ENCODE measurements around the gene TGIF2LY. TPM values are rescaled to one million over a fixed set of nuclear protein-coding genes. Genes with fewer than 3 reads are reported as not detected.
"Not testable (repeated sequence)": the region's sequence is repeated elsewhere in the genome, so short reads cannot be mapped to it uniquely, and the experiment has no call there.

TGIF2LY gene
- total RNA-seq (2013): not detected
- polyA plus RNA-seq: not detected
- polyA minus RNA-seq: not detected in 2 replicates
- 0 to 0.05 (median 0) reads per million in 11 experiments for total RNA-seq

GRCh38 chrY:3578767-3579166 is at the start of gene TGIF2LY:
Gene TGIF2LY, plus strand, starts transcription at chrY:3579067. Its CDS starts 178 bp downstream, at chrY:3579245.
- H3K4me3 Mint-ChIP-seq; H3K9me3 Mint-ChIP-seq; H3K27ac Mint-ChIP-seq; H4K20me1 ChIP-seq (ENCODE audit: insufficient read depth, low read length); H3K27me3 Mint-ChIP-seq (ENCODE audit: low read depth in 3 of 3); H3K36me3 ChIP-seq (replicated peaks in 1 of 2; ENCODE audit: control insufficient read depth in 1 of 2, insufficient read depth in 2 of 2, low read length in 2 of 2); H3K4me2 ChIP-seq (replicated peaks; ENCODE audit: extremely low read depth, low read length, poor library complexity, severe bottlenecking); intact Hi-C loops (cut with micrococcal nuclease); H3K4me1 ChIP-seq (ENCODE audit: control insufficient read depth in 1 of 2, insufficient read depth in 2 of 2, low read length in 2 of 2); H3K27me3 ChIP-seq (ENCODE audit: control insufficient read depth in 2 of 2, insufficient read depth in 2 of 2, low read length in 2 of 2); H3K9me3 ChIP-seq (replicated peaks in 1 of 2; ENCODE audit: control insufficient read depth in 1 of 2, insufficient read depth in 1 of 2, low read length in 2 of 2); H3K79me2 ChIP-seq (ENCODE audit: insufficient read depth, low read length); DNase-seq; H2AFZ ChIP-seq (ENCODE audit: insufficient read depth, low read depth, low read length, poor library complexity, severe bottlenecking); H3K27ac ChIP-seq (ENCODE audit: low read depth in 1 of 2, low read length in 2 of 2); H3K4me3 ChIP-seq (replicated peaks in 1 of 3; ENCODE audit: low read depth in 2 of 3, low read length in 3 of 3); H3K4me1 Mint-ChIP-seq; H3K36me3 Mint-ChIP-seq; H3K9ac ChIP-seq (ENCODE audit: insufficient read depth, low read length, poor library complexity, severe bottlenecking): not testable (repeated sequence)
- WGBS (ENCODE audit: insufficient coverage): 76% methylated on average over 4 of the region's 9 CpGs

Small RNA genes within 50 kb of the gene (small RNA-seq; reads per million reads assigned to genes)
- not detected for gene PRRC2CP1 (ENCODE audit: insufficient read length, low read depth)
